Kidney tubule cell (primary cell): ENCODE results near the gene DERL3.

Source experiments
- DNase-seq: peaks from one replicate; pipeline ENCODE4 v3.0.0-alpha.2; 2018; ENCODE audit warnings: low spot score

DERL3 gene

DNA sequence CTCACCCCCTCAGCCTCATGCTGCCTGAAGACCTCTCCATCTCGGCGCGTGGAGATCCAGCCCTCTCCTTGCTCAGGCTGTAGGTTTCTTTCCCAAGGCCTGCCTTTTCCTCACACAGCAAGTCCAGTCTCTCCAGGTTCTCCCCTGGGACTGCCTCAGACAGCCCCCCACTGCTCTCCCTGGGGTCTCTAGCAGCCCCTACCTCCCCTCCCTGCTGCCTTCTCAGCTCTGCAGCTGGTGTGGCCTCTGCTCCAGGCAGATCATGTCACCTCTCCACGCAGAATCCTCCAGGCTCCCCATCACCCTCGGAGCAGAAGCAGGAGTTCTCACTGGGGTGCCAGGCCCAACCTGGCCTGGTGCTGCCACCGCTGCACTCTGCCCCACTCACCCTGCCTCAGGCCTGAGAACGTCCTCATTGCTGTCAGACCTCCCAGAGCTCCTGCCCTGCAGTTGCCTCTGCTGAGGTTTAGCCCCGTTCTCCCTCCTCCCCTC lies 36.9 kb downstream of the DERL3 start:
- no peak for DNase-seq

DNA sequence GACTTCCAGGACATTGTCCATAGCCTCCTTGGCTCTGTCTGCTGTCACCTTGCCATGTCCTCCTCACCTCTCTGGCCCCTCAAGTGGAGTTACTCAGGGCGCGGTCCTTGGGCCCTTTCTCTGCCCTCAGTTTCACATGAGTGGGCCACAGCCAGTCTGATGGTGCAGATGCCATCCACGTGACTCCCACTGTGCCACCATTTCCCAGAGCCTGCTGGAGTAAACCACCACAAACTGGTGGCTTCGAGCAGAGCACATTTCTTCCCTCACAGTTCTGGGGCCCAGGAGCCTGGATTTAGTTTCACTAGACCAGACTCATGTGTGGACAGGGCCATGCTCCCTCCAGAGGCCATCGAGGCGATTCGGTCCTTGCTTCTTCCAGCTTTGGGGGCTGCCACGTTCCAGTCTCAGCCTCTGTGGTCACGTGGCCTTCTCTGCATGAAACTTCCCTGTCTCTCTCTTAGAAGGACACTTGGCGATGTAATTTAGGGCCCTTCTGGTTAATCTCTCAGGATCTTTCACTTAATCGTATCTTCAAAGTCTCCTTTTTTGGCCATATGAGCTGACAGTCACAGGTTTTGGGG lies 37.5 kb downstream of the DERL3 start:
- DNase-seq = no peak

DNA sequence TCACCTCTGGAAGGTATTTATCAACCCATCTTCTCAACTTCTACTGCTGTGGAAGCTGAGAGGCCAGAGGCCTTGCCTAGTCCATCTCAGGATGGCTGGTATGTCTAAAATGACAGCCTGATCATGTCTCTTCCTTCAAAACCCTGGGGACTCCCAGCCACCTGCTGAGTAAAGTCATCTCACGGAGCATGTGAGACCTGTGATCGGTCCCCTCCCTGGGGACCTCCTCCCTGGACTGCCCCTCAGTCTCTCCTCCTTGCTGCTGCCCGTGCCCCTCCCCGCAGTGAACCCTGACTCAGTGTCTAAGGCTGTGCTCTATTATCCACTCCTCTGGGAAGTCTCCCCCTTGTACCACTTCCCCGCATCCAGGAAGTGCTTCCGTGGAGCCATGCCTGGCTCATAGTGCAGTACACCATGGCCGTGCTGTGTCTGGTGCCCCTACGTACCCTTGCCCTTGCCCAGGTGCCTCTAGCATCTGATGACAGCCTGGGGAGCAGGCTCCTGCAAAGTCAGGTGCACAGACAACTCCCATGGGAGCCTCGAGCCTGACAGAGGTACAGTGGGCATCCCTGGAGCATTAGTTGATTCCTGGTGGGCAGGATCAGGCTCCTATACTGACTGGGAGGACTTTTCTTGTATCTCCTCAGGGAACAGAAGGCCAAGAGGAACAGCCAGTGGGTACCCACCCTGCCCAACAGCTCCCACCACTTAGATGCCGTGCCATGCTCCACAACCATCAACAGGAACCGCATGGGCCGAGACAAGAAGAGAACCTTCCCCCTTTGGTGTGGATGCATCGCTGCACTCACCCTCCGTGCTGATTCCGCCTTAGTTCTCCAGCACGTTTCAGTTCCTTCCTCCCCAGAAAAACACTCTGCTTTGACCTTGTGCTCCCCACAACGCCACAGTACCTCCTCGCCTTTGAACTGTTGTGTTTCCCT lies 38.2 kb downstream of the DERL3 start:
- no peak for DNase-seq

DNA sequence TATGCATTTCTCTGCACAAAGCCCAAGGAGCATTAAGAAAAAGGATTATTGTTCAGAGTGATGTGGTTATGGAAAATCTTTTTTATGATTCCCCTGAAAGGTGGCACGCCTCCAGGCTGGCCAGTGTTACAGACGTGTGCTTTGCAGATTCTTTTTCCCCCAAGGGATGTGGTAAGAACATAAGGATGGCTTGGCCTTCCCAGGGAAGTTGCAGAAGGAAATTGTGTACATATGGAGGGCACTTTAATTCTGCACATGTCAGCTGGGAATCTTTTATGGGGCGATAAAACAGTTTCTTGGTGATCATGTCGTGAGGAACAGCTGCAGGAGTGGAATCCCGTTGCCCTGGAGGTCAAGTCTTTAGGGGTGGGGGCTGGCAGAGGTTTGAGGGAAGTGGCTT lies 42.3 kb downstream of the DERL3 start:
- DNase-seq = no peak

DNA sequence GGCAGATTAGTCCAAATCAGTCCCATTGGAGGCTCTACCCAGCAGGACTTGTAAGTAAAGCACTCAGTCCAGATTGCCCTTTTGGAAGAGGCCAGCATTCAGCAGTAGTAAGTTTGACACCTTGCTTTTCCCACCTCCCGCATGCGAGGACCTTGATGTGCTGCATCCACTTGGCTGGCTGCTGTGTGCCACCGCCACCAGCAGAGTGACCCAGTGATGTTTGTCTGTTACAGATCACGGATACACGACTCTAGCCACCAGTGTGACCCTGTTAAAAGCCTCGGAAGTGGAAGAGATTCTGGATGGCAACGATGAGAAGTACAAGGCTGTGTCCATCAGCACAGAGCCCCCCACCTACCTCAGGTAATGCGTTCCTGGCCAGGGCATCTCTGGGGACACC lies 45.5 kb downstream of the DERL3 start:
- no peak for DNase-seq

DNA sequence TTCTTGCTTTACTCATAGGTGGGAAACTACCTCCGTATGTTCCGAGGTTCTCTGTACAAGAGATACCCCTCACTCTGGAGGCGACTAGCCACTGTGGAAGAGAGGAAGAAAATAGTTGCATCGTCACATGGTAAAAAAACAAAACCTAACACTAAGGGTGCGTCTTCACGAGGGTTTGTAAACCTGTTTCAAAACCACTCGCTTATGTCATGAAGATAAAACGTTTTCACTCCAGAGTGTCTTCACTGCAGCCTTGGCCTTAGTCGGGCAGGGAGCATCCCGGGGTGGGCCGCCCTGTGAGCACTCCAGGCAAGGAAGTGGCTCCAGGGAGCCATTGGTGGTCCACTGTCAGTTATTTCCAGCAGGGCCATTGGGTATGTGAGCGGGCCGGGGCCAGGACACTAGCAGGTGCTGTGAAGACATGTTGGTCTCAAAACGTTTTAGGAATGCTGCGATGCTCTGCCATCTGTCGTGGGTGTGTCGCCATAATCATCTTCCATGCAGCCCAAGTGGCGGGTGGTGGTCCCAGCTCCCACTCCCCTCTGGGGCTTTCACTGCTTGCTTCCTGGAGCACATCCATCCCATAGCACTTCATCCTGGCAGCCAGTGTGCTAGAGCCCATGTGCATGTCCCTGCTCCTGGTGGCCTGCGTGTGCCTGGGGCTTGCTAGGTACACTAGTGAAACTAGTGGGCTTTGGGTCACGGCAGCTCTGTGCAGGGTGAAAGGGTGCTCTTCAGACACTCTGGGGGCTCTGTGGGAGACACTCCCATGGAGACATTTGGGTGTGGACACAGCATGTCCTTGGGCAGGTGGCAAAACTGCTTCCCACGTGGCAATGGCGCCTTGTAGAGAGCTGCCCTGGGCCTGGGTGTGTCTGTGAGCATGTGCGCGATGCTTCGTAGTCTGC lies 46.8 kb downstream of the DERL3 start:
- no peak for DNase-seq

DNA sequence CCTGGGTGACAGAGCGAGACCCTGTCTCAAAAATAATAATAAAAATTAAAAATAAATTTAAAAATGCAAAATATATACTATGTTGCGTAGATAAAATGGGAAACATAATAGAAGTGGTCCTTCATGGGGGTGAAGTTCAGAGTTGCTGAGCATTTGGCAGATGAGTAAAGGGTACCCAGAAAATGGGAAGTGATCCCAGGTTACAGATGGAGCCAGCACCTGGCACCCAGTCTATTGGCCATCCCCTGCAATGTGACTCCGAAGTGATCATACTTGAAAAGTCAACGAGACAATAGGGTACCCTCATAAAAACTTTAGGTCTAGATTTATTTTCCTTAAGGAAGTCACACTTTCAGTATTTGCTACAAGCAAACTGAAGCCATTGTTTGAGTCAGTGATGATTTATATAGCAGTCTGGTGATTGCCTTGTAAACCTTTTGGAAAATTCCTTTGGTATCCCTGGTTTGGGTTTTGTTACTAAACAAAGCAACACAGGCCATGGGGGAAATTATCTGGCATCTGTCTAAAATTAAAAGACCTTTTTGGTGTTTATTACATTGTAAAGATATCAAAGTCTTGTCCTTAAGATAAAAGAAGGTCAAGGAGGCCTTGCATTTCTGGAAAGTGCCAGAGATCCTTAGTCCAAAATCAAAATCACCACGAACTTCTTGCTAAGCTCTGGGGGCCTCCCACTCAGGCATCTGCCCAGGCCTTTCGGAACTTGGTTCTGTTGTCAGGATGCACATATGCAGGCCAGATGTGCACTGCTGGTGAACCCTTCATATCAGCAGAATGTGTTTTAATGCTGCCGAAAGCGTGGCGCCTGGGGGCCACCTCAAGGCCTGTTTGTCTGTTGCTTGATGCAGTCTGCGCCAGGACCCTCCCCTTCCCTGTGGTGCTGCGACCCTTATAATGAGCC lies 47.7 kb downstream of the DERL3 start:
- DNase-seq = no peak

DNA sequence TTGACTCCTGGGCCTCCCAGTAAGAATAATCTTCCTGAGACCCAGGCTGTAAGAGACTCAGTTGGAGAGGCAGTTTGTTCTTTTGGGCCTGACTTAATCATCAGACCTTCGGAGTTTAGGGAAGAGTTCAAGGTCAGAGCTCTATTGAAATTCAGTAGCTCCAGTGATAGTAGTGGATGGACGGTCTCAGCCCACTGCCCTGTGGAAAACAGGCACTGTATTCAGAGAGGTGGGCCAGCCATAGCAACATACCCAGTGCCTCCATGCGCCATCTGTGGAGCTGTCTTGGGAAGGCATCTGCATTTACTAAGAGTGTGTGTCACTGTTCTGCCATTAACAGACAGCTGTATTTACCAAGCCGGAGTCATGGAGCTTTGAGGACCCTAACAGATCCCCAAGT lies 49.2 kb downstream of the DERL3 start:
- DNase-seq = no peak

DNA sequence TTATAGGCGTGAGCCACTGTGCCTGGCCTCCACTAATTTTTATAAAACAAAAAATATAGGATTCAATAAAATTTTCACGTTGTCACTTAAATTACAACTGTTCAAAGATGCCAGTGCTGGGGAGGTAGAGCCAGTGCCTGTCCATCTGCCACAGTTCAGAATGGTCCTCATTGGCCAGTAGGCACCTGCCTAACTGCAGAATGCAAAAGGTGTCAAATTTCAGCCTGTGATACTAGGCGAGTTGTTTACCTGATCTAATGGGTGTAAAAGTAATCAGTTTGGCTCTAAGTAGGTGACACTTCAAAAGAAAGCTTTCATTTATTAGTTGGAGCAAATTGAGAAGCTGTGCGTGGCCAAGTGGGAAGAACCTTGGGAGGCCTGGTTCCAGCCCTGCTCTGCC lies 49.7 kb downstream of the DERL3 start:
- DNase-seq = no peak

DNA sequence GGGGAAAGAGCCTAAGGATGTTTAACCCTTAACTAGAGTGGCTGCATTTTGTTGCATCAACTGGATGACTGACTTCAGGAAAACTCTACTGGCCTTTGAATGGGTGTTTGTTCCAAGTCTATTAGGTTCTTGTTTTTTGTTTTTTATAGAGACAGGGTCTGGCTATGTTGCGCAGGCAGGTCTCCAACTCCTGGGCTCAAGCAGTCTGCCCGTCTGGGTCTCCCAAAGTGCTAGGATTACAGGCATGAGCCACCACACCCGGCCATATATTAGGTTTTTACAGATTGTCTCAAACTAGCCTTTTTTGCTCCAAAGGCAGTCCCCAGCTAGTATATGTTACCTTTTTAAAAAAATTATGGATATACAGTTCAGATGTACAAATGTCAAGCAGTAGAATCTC lies 50.9 kb downstream of the DERL3 start:
- DNase-seq = no peak

DNA sequence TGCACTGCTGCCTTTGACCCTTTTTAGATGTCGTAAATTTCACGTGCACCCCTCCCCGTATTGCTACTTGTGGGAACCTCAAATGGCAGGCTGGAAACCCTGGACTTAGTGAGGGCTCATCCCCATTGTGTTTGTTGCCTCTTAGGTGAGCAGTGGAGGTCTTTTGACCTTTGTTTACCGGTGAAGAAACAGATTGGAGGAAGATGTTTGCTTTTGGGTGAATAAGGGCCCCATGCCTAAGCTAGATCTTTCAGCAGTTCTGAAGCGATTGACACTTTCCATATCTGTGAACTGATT lies 51.3 kb downstream of the DERL3 start:
- DNase-seq = no peak

DNA sequence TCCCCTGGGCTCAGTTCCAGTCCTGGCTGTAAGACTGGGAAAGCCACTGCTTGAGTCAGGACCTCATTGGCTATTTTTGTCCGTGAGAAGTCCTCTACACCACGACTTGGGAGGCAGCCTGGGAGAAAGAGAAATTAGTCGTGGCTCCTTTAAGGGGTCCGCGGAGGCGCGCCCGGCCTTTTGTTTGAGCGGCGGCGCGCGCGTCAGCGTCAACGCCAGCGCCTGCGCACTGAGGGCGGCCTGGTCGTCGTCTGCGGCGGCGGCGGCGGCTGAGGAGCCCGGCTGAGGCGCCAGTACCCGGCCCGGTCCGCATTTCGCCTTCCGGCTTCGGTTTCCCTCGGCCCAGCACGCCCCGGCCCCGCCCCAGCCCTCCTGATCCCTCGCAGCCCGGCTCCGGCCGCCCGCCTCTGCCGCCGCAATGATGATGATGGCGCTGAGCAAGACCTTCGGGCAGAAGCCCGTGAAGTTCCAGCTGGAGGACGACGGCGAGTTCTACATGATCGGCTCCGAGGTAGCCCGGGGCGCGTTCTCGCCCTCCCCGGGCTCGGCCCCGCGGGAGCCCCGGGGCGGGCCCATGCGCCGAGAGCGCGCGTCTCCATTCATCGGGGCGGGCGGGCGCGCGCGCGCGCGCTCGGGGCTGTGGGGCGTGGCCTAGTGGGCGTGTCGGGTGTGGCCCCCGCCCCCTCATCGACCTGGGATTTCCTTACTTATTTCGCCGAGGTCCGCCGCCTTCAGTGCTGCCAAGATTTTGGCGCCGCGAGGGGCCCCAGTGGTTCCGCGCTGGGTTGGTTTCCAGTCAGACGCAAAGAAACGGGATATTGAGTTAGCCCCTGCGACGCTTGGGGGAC lies 51.8 kb downstream of the DERL3 start, which contains the start of gene SMARCB1:
TSS of gene SMARCB1 (plus strand) at position 215 of the 848 bp plus-strand sequence. CDS start at position 419, 204 bp downstream.
- peak; percentile 89 for DNase-seq

DNA sequence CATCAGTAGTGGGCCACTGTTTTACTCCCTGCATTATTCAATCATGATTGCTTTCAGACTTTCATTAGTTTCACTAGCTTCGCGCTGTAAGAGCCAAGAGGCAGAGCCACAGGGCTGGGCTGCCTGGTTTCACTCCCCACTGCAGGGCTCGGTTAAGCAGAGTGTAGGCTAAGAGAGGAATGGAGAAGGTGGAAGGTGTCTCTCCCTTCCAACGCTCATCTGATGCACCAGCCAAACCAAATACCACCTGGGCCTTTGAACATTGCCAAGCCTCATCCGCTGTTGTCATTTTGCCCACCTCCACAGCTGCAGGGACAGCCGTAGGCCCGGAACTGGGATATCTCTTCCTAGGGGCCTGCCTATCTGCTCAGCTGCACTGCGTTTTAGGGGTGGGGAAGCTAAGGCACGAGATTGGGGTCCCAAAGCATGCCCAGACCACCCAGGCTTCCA lies 52.5 kb downstream of the DERL3 start:
- DNase-seq = no peak
